Esophagus (tissue), 2 donors: ENCODE results near the gene GKN1. TPM values are rescaled to one million over a fixed set of nuclear protein-coding genes. Genes with fewer than 3 reads are reported as not detected.

Experiments used
- H3K27ac ChIP-seq, 2 donors: one replicate each; pipeline ENCODE4 v1.5.1; 2013; ENCODE audit warnings: low read depth in 2 of 2, mild to moderate bottlenecking in 2 of 2, inconsistent platforms in 1 of 2, low read length in 1 of 2, moderate library complexity in 1 of 2
- H3K27me3 ChIP-seq, 2 donors: one replicate each; pipeline ENCODE4 v1.6.1; 2013; ENCODE audit warnings: low read length in 2 of 2, control low read depth in 1 of 2, mild to moderate bottlenecking in 1 of 2; ENCODE audit not compliant: insufficient read depth in 2 of 2, control insufficient read depth in 1 of 2
- H3K36me3 ChIP-seq, 2 donors: one replicate each; pipeline ENCODE4 v1.6.1; 2013; ENCODE audit warnings: low read length in 1 of 2; ENCODE audit not compliant: control insufficient read depth in 2 of 2, insufficient read depth in 2 of 2
- H3K4me1 ChIP-seq, 2 donors: one replicate each; pipeline ENCODE4 v1.6.1; 2013; ENCODE audit warnings: low read length in 1 of 2; ENCODE audit not compliant: control insufficient read depth in 2 of 2, insufficient read depth in 2 of 2
- H3K4me3 ChIP-seq, 2 donors: one replicate each; pipeline ENCODE4 v1.5.1; 2013; ENCODE audit warnings: low read length in 2 of 2, mild to moderate bottlenecking in 2 of 2, low read depth in 1 of 2, moderate library complexity in 1 of 2
- H3K9me3 ChIP-seq, 2 donors: one replicate each; pipeline ENCODE4 v1.6.1; 2013; ENCODE audit warnings: mild to moderate bottlenecking in 2 of 2, low read depth in 1 of 2, low read length in 1 of 2, moderate library complexity in 1 of 2; ENCODE audit not compliant: control insufficient read depth in 2 of 2, insufficient read depth in 1 of 2
- WGBS, 2 donors: extraction: QIAGEN DNeasy Blood & Tissue Kit; methylation state at CpG; one replicate each; pipeline ENCODE4 v1.1.7; 2013; 5-methylcytosine and 5-hydroxymethylcytosine counted together
- polyA plus RNA-seq, 2 donors: library from polyadenylated mRNA; stranded (reverse); fragments of 200-250 nt; gene quantifications; one replicate each; pipeline ENCODE4 v1.2.3, GENCODE V29; 2013
- donor health status: healthy with polysubstance abuse.
- donor health status: Bipolar disorder and iron deficiency.

Gene GKN1
- polyA plus RNA-seq, 2 donors: 0.25 to 6.2 TPM

GRCh38 chr2:68974946-68975665 is 670 bp downstream of the GKN1 start:
- H3K9me3 ChIP-seq: no peaks in the 10 kb centered on the region
- H3K4me3 ChIP-seq: no peak overlapping the region
- no peaks in the 10 kb centered on the region for H3K36me3 ChIP-seq
- H3K27ac ChIP-seq: no peak overlapping the region
- no peaks in the 10 kb centered on the region for H3K4me1 ChIP-seq
- no peaks in the 10 kb centered on the region for H3K27me3 ChIP-seq
- 67 to 76% methylated on average over 9 of the region's 9 CpGs for WGBS, 2 donors

GRCh38 chr2:68975844-68976243 is 1.4 kb downstream of the GKN1 start:
- no peaks in the 10 kb centered on the region for H3K36me3 ChIP-seq
- WGBS, 2 donors: 92 to 95% methylated on average over 2 of the region's 2 CpGs
- H3K9me3 ChIP-seq: no peaks in the 10 kb centered on the region
- no peak overlapping the region for H3K27ac ChIP-seq
- H3K4me1 ChIP-seq: no peaks in the 10 kb centered on the region
- H3K27me3 ChIP-seq: no peaks in the 10 kb centered on the region
- no peak overlapping the region for H3K4me3 ChIP-seq

- Histone ChIP-seq H3K36me3 (no peaks in the 10 kb centered on the region), H3K27ac (no peak overlapping the region), H3K4me3 (no peak overlapping the region), H3K4me1 (no peaks in the 10 kb centered on the region), H3K9me3 (no peaks in the 10 kb centered on the region), H3K27me3 (no peaks in the 10 kb centered on the region)
- WGBS, 2 donors: 75 to 79% methylated on average over 4 of the region's 4 CpGs
Measured at GRCh38 chr2:68977453-68977852, 3.0 kb downstream of the GKN1 start.

- no peaks in the 10 kb centered on the region for H3K4me1 ChIP-seq
- H3K36me3 ChIP-seq: no peaks in the 10 kb centered on the region
- WGBS, 2 donors: 62 to 68% methylated on average over 3 of the region's 3 CpGs
- no peaks in the 10 kb centered on the region for H3K27me3 ChIP-seq
- H3K27ac ChIP-seq: no peak overlapping the region
- H3K4me3 ChIP-seq: no peak overlapping the region
- no peaks in the 10 kb centered on the region for H3K9me3 ChIP-seq
Measured at GRCh38 chr2:68978098-68978497, 3.7 kb downstream of the GKN1 start.

- Histone ChIP-seq H3K27me3 (no peaks in the 10 kb centered on the region), H3K36me3 (no peaks in the 10 kb centered on the region), H3K27ac (no peak overlapping the region), H3K9me3 (no peaks in the 10 kb centered on the region), H3K4me1 (no peaks in the 10 kb centered on the region), H3K4me3 (no peak overlapping the region)
- 55 to 58% methylated on average over 1 of the region's 1 CpG for WGBS, 2 donors
Measured at GRCh38 chr2:68980956-68981355, 6.5 kb downstream of the GKN1 start.

GRCh38 chr2:68987021-68987503 is 12.6 kb downstream of the GKN1 start:
- 72 to 84% methylated on average over 5 of the region's 5 CpGs for WGBS, 2 donors
- no peaks in the 10 kb centered on the region for H3K36me3 ChIP-seq
- no peaks in the 10 kb centered on the region for H3K4me1 ChIP-seq
- no peaks in the 10 kb centered on the region for H3K27me3 ChIP-seq
- H3K27ac ChIP-seq: no peak overlapping the region
- no peaks in the 10 kb centered on the region for H3K9me3 ChIP-seq
- no peak overlapping the region for H3K4me3 ChIP-seq

- H3K27ac ChIP-seq: no peak overlapping the region
- no peak overlapping the region for H3K4me3 ChIP-seq
- H3K36me3 ChIP-seq: no peaks in the 10 kb centered on the region
- H3K9me3 ChIP-seq: no peaks in the 10 kb centered on the region
- no peaks in the 10 kb centered on the region for H3K4me1 ChIP-seq
- WGBS, 2 donors: 38 to 42% methylated on average over 5 of the region's 5 CpGs
- no peaks in the 10 kb centered on the region for H3K27me3 ChIP-seq
Measured at GRCh38 chr2:68989035-68989434, 14.6 kb downstream of the GKN1 start.

GRCh38 chr2:68992341-68992740 is 17.9 kb downstream of the GKN1 start:
- H3K27me3 ChIP-seq: no peaks in the 10 kb centered on the region
- H3K4me1 ChIP-seq: no peaks in the 10 kb centered on the region
- 90 to 93% methylated on average over 5 of the region's 5 CpGs for WGBS, 2 donors
- no peak overlapping the region for H3K4me3 ChIP-seq
- H3K36me3 ChIP-seq: no peaks in the 10 kb centered on the region
- no peak overlapping the region for H3K27ac ChIP-seq
- no peaks in the 10 kb centered on the region for H3K9me3 ChIP-seq

- Histone ChIP-seq H3K36me3 (no peaks in the 10 kb centered on the region), H3K4me3 (no peak overlapping the region), H3K27ac (no peak overlapping the region), H3K27me3 (no peaks in the 10 kb centered on the region), H3K4me1 (no peaks in the 10 kb centered on the region), H3K9me3 (no peaks in the 10 kb centered on the region)
- WGBS, 2 donors: 73 to 74% methylated on average over 3 of the region's 3 CpGs
Measured at GRCh38 chr2:68992933-68993332, 18.5 kb downstream of the GKN1 start.

- Histone ChIP-seq H3K27ac (no peak overlapping the region), H3K27me3 (no peaks in the 10 kb centered on the region), H3K36me3 (no peaks in the 10 kb centered on the region), H3K4me3 (no peak overlapping the region), H3K9me3 (no peaks in the 10 kb centered on the region), H3K4me1 (no peaks in the 10 kb centered on the region)
- 71 to 77% methylated on average over 7 of the region's 7 CpGs for WGBS, 2 donors
Measured at GRCh38 chr2:68993660-68994059, 19.2 kb downstream of the GKN1 start.
